DND-41 (cell line): Measurements from ENCODE around the gene FOXO6.

Source experiments
- ATAC-seq: fragments of 200-7000 bp; cut with Tn5 transposase; 3 replicates; pipeline ENCODE4 v1.9.1; 2021; ENCODE audit warnings: low read depth; ENCODE audit not compliant: insufficient read depth
- DNase-seq: peaks from one replicate; pipeline ENCODE4 v3.0.0-alpha.2; 2020
- H2AFZ ChIP-seq: 2 replicates; pipeline ENCODE4 v1.6.0; 2012; ENCODE audit warnings: low read depth, low read length
- H3K27ac ChIP-seq: 2 replicates; pipeline ENCODE4 v1.5.1; 2012; ENCODE audit warnings: low read length, inconsistent platforms
- H3K27me3 ChIP-seq: fragments of 200-600 bp; sonication (generic); 2 replicates; pipeline ENCODE4 v1.6.0; 2012; ENCODE audit warnings: low read length, mild to moderate bottlenecking, inconsistent platforms; ENCODE audit not compliant: insufficient read depth, poor library complexity
- H3K36me3 ChIP-seq: 2 replicates; pipeline ENCODE4 v1.5.1; 2012; ENCODE audit warnings: low read length, inconsistent platforms; ENCODE audit not compliant: insufficient read depth
- H3K4me1 ChIP-seq: 2 replicates; pipeline ENCODE4 v1.5.1; 2012; ENCODE audit warnings: mild to moderate bottlenecking, low read length; ENCODE audit not compliant: insufficient read depth
- H3K4me2 ChIP-seq: 2 replicates; pipeline ENCODE4 v1.6.0; 2012; ENCODE audit warnings: mild to moderate bottlenecking, moderate library complexity, low read length, inconsistent platforms; ENCODE audit not compliant: insufficient read depth
- H3K4me3 ChIP-seq, 2 experiments: fragments of 200-600 bp in 1 of 2; shearing (Covaris generic) in 1 of 2; 2 replicates each; pipeline ENCODE4 v1.5.1; 2012 to 2016; ENCODE audit warnings: inconsistent platforms in 2 of 2, low read length in 2 of 2, mild to moderate bottlenecking in 2 of 2, low read depth in 1 of 2, moderate library complexity in 1 of 2
- H3K79me2 ChIP-seq: 2 replicates; pipeline ENCODE4 v1.6.0; 2012; ENCODE audit warnings: low read length, inconsistent platforms; ENCODE audit not compliant: insufficient read depth
- H3K9ac ChIP-seq: 2 replicates; pipeline ENCODE4 v1.6.0; 2012; ENCODE audit warnings: low read depth, mild to moderate bottlenecking, inconsistent platforms, low read length, moderate library complexity
- H3K9me3 ChIP-seq: 2 replicates; pipeline ENCODE4 v1.5.1; 2012; ENCODE audit warnings: low read length, moderate library complexity, mild to moderate bottlenecking, inconsistent platforms; ENCODE audit not compliant: insufficient read depth, severe bottlenecking
- H4K20me1 ChIP-seq: 2 replicates; pipeline ENCODE4 v1.6.0; 2012; ENCODE audit warnings: low read length; ENCODE audit not compliant: insufficient read depth
- EZH2 ChIP-seq: IDR thresholded peaks from 3 replicates; pipeline ENCODE4 v1.6.1; 2012; ENCODE audit warnings: borderline replicate concordance, low read depth, mild to moderate bottlenecking, moderate library complexity, low read length, inconsistent platforms; ENCODE audit not compliant: severe bottlenecking
- TF ChIP-seq, protein P1 (sequence below): IDR thresholded peaks from 2 replicates; pipeline ENCODE4 v1.5.1; 2012; ENCODE audit warnings: borderline replicate concordance, low read length, moderate library complexity, mild to moderate bottlenecking; ENCODE audit not compliant: poor library complexity, severe bottlenecking; ENCODE audit errors: extremely low read depth

Gene FOXO6

GRCh38 chr1:41389009-41389408 lies 27.8 kb downstream of the FOXO6 start:
- no peak for DNase-seq

GRCh38 chr1:41390166-41390565 lies 28.9 kb downstream of the FOXO6 start:
- no peaks in the 10 kb centered on the region for H3K4me1 ChIP-seq
- no peak overlapping the region for H2AFZ ChIP-seq
- no peaks in the 10 kb centered on the region for H3K9me3 ChIP-seq
- peaks cover 3% of the 10 kb centered on the region; the same call in 1 of the 2 replicates for H4K20me1 ChIP-seq
- no peaks in the 10 kb centered on the region for H3K79me2 ChIP-seq
- TF ChIP-seq, protein P1, sequence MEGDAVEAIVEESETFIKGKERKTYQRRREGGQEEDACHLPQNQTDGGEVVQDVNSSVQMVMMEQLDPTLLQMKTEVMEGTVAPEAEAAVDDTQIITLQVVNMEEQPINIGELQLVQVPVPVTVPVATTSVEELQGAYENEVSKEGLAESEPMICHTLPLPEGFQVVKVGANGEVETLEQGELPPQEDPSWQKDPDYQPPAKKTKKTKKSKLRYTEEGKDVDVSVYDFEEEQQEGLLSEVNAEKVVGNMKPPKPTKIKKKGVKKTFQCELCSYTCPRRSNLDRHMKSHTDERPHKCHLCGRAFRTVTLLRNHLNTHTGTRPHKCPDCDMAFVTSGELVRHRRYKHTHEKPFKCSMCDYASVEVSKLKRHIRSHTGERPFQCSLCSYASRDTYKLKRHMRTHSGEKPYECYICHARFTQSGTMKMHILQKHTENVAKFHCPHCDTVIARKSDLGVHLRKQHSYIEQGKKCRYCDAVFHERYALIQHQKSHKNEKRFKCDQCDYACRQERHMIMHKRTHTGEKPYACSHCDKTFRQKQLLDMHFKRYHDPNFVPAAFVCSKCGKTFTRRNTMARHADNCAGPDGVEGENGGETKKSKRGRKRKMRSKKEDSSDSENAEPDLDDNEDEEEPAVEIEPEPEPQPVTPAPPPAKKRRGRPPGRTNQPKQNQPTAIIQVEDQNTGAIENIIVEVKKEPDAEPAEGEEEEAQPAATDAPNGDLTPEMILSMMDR: no peak
- TF ChIP-seq EZH2: no peak
- no peak for DNase-seq
- no peak overlapping the region for H3K4me3 ChIP-seq
- ATAC-seq: no peak
- no peak overlapping the region for H3K4me2 ChIP-seq
- H3K27ac ChIP-seq: no peak overlapping the region
- H3K27me3 ChIP-seq: peaks cover 9% of the 10 kb centered on the region
- H3K36me3 ChIP-seq: no peaks in the 10 kb centered on the region
- no peak overlapping the region for H3K9ac ChIP-seq

More at GRCh38 chr1:41389009-41389408, 27.8 kb downstream of the FOXO6 start:
- Histone ChIP-seq H3K36me3 (no peaks in the 10 kb centered on the region), H3K79me2 (no peaks in the 10 kb centered on the region), H2AFZ (no peak overlapping the region), H3K4me2 (no peak overlapping the region), H3K9ac (no peak overlapping the region), H3K27me3 (peaks cover 11% of the 10 kb centered on the region), H3K4me1 (no peaks in the 10 kb centered on the region), H3K4me3 (no peak overlapping the region), H4K20me1 (peaks cover 12% of the 10 kb centered on the region; the same call in 1 of the 2 replicates), H3K27ac (no peak overlapping the region), H3K9me3 (no peaks in the 10 kb centered on the region)
- TF ChIP-seq, protein P1: no peak
- TF ChIP-seq EZH2: no peak
- ATAC-seq: no peak

DNA sequence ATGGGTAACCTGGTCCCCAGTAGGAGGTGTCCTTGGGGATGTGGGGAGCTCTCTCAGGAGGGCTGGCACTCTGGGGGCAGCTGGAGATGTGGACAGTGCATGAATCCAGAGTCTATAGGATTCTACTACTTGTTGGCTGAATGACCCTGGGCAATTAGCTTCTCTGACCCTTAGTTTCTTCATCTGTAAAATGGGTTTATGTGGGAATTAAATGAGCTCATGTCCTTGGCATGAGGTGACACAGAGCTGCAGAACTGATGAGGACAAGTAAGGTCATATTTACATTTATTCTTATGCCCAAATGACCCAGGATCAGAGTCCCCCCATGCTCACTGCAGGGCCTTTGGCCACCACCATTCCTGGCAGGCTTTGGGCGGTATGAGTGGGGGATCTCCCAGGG lies 29.3 kb downstream of the FOXO6 start:
- TF ChIP-seq, protein P1: no peak
- TF ChIP-seq EZH2: no peak
- Histone ChIP-seq H4K20me1 (peaks cover 3% of the 10 kb centered on the region; the same call in 1 of the 2 replicates), H3K36me3 (no peaks in the 10 kb centered on the region), H3K27me3 (peaks cover 14% of the 10 kb centered on the region), H3K4me3 (no peak overlapping the region), H3K9ac (no peak overlapping the region), H3K4me2 (no peak overlapping the region), H3K79me2 (no peaks in the 10 kb centered on the region), H2AFZ (no peak overlapping the region), H3K9me3 (no peaks in the 10 kb centered on the region), H3K27ac (no peak overlapping the region), H3K4me1 (no peaks in the 10 kb centered on the region)
- no peak for ATAC-seq
- no peak for DNase-seq

DNA sequence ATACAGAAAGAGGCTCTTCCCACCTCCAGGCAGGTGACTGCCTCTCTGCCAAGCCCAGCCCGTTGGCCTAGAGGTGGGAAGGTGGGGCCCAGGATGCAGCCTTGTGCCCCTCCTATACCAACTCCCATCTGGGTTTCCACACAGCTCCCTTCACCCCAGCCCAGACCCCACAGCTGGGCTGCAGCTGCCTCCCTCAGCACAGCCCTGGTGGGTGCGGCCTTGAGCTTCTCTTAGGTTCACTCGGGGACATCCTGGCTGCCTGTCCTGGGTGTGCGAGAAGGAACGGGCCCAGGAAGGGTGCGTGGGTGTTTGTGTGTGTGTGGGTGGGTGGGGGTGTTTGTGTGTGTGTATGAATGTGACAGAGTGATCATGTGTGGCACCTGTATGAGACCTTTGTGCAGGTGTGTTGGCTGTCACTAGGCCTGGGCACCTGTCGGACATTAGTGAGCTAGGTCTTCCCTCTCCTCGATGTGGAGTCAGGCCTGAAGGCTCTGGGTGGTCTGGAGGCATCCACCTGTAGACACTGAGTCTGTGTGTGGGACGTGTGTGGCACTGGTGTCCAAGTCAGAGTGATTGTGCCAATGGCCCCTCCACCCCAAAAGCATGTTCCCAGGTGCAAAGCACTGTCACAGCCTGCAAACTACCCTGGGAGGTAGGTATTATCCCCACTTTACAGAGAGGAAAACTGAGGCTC lies 30.7 kb downstream of the FOXO6 start:
- H3K27me3 ChIP-seq: peaks cover 15% of the 10 kb centered on the region
- no peak overlapping the region for H3K27ac ChIP-seq
- TF ChIP-seq, protein P1: no peak
- no peak for TF ChIP-seq EZH2
- H2AFZ ChIP-seq: no peak overlapping the region
- H3K79me2 ChIP-seq: no peaks in the 10 kb centered on the region
- no peak overlapping the region for H3K4me2 ChIP-seq
- ATAC-seq: peak; percentile 51; the same call in 1 of the 3 replicates
- no peaks in the 10 kb centered on the region for H3K4me1 ChIP-seq
- no peaks in the 10 kb centered on the region for H3K9me3 ChIP-seq
- peaks cover 3% of the 10 kb centered on the region; the same call in 1 of the 2 replicates for H4K20me1 ChIP-seq
- H3K36me3 ChIP-seq: no peaks in the 10 kb centered on the region
- no peak overlapping the region for H3K9ac ChIP-seq
- no peak for DNase-seq
- no peak overlapping the region for H3K4me3 ChIP-seq
